OCI-LY1 (cell line): ENCODE measurements around the gene ZNF282.
"Not testable (repeated sequence)": the region's sequence is repeated elsewhere in the genome, so short reads cannot be mapped to it uniquely, and the experiment has no call there.

Experiments used
- H2AFZ ChIP-seq: fragments of 200-600 bp; sonication (generic), shearing (Covaris generic); 2 replicates; pipeline ENCODE4 v1.6.0; 2014; ENCODE audit warnings: antibody characterized with exemption, mild to moderate bottlenecking, low read length
- H3F3A ChIP-seq: fragments of 200-600 bp; sonication (generic), shearing (Covaris generic); 2 replicates; pipeline ENCODE4 v1.6.0; 2014; ENCODE audit warnings: mild to moderate bottlenecking, antibody characterized with exemption, low read length, moderate library complexity; ENCODE audit not compliant: insufficient read depth
- H3K27ac ChIP-seq: fragments of 200-600 bp; sonication (generic); 2 replicates; pipeline ENCODE4 v1.5.1; 2014; ENCODE audit warnings: low read length, mixed run types, mild to moderate bottlenecking, low read depth; ENCODE audit not compliant: poor library complexity, severe bottlenecking
- H3K27me3 ChIP-seq: fragments of 200-600 bp; sonication (generic); 2 replicates; pipeline ENCODE4 v1.6.0; 2014; ENCODE audit warnings: antibody characterized with exemption, mild to moderate bottlenecking, low read length, moderate library complexity; ENCODE audit not compliant: insufficient read depth
- H3K36me3 ChIP-seq: fragments of 200-600 bp; sonication (generic); 2 replicates; pipeline ENCODE4 v1.6.1; 2014; ENCODE audit warnings: mild to moderate bottlenecking, antibody characterized with exemption, low read length, moderate library complexity, mixed read lengths; ENCODE audit not compliant: insufficient read depth
- H3K4me1 ChIP-seq: fragments of 200-600 bp; sonication (generic); 2 replicates; pipeline ENCODE4 v1.5.1; 2014; ENCODE audit warnings: mild to moderate bottlenecking, low read length, moderate library complexity; ENCODE audit not compliant: insufficient read depth, severe bottlenecking
- H3K4me2 ChIP-seq: fragments of 200-600 bp; sonication (generic), shearing (Covaris generic); 2 replicates; pipeline ENCODE4 v1.6.1; 2014; ENCODE audit warnings: low read length
- H3K4me3 ChIP-seq: fragments of 200-600 bp; sonication (generic); 2 replicates; pipeline ENCODE4 v1.5.1; 2014; ENCODE audit warnings: low read length, low read depth, mild to moderate bottlenecking, mixed read lengths; ENCODE audit not compliant: poor library complexity, severe bottlenecking
- H3K79me2 ChIP-seq: fragments of 200-600 bp; shearing (Covaris generic); 2 replicates; pipeline ENCODE4 v1.6.1; 2016; ENCODE audit warnings: mixed run types, low read length, mixed read lengths; ENCODE audit not compliant: insufficient read depth
- H3K9ac ChIP-seq: fragments of 200-600 bp; sonication (generic), shearing (Covaris generic); 2 replicates; pipeline ENCODE4 v1.6.1; 2014; ENCODE audit warnings: mild to moderate bottlenecking, low read length, mixed read lengths
- H3K9me2 ChIP-seq: fragments of 200-600 bp; sonication (generic), shearing (Covaris generic); 2 replicates; pipeline ENCODE4 v1.6.1; 2014; ENCODE audit warnings: low read depth, mild to moderate bottlenecking, low read length, mixed read lengths
- H3K9me3 ChIP-seq: fragments of 200-600 bp; shearing (Covaris generic); 2 replicates; pipeline ENCODE4 v1.6.1; 2014; ENCODE audit warnings: low read length, mixed read lengths
- H4K20me1 ChIP-seq: fragments of 200-600 bp; sonication (generic), shearing (Covaris generic); 2 replicates; pipeline ENCODE4 v1.6.0; 2016; ENCODE audit warnings: mild to moderate bottlenecking, low read length; ENCODE audit not compliant: insufficient read depth
- EZH2 ChIP-seq: fragments of 200-600 bp; sonication (generic), shearing (Covaris generic); IDR thresholded peaks from 2 replicates; pipeline ENCODE4 v1.8.0; 2017; ENCODE audit warnings: borderline replicate concordance, mixed run types, mild to moderate bottlenecking, antibody characterized with exemption, low read length, moderate library complexity, mixed read lengths
- TF ChIP-seq, protein P1 (sequence below): fragments of 200-600 bp; sonication (generic), shearing (Covaris generic); IDR thresholded peaks from 2 replicates; pipeline ENCODE4 v1.5.1; 2017; ENCODE audit warnings: mild to moderate bottlenecking, antibody characterized with exemption, low read length, moderate library complexity, mixed read lengths

ZNF282 gene

DNA sequence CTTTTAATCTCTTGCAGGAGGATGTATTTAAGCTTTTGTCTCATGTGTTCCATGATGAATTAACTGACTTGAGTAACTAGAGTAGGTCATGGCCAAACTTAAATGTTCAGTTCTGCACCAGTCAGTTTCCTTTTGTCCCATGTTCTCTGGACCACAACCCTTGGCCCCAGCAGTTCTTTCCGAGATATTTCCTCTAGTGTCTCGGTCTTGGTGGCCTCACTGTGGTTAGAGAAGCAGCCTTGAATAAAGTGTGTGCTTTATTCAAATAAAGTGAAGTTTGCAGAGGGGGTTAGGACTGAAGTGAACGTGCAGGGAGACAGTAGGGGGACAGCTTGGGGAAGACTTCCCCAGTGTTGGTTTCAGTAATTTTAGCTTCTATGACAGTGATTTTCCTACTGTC is 53.4 kb downstream of the ZNF282 start:
- H3K36me3 ChIP-seq = peaks cover 33% of the 10 kb centered on the region
- H3K27ac ChIP-seq = peak overlapping the region; percentile 56
- no peaks in the 10 kb centered on the region for H3F3A ChIP-seq
- peaks cover 11% of the 10 kb centered on the region; the same call in 1 of the 2 replicates for H3K79me2 ChIP-seq
- TF ChIP-seq EZH2 = no peak
- TF ChIP-seq, protein P1, sequence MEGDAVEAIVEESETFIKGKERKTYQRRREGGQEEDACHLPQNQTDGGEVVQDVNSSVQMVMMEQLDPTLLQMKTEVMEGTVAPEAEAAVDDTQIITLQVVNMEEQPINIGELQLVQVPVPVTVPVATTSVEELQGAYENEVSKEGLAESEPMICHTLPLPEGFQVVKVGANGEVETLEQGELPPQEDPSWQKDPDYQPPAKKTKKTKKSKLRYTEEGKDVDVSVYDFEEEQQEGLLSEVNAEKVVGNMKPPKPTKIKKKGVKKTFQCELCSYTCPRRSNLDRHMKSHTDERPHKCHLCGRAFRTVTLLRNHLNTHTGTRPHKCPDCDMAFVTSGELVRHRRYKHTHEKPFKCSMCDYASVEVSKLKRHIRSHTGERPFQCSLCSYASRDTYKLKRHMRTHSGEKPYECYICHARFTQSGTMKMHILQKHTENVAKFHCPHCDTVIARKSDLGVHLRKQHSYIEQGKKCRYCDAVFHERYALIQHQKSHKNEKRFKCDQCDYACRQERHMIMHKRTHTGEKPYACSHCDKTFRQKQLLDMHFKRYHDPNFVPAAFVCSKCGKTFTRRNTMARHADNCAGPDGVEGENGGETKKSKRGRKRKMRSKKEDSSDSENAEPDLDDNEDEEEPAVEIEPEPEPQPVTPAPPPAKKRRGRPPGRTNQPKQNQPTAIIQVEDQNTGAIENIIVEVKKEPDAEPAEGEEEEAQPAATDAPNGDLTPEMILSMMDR = no peak
- H3K9ac ChIP-seq = no peak overlapping the region; the same call in 1 of the 2 replicates
- H3K4me2 ChIP-seq = peak overlapping the region; percentile 16; the same call in 1 of the 2 replicates
- peaks cover 18% of the 10 kb centered on the region for H3K4me1 ChIP-seq
- H3K9me2 ChIP-seq = no peaks in the 10 kb centered on the region
- H2AFZ ChIP-seq = no peak overlapping the region
- H3K4me3 ChIP-seq = no peak overlapping the region
- H3K9me3 ChIP-seq = no peaks in the 10 kb centered on the region
- H3K27me3 ChIP-seq = no peaks in the 10 kb centered on the region
- no peaks in the 10 kb centered on the region for H4K20me1 ChIP-seq

DNA sequence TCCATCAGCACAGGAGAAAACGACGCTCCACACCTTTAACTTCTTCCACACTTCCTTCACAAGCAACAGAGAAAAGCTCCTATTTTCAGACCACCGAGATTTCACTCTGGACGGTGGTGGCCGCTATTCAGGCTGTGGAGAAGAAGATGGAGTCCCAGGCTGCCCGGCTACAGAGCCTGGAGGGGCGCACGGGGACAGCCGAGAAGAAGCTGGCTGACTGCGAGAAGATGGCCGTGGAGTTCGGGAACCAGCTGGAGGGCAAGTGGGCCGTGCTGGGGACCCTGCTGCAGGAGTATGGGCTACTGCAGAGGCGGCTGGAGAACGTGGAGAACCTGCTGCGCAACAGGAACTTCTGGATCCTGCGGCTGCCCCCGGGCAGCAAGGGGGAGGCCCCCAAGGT is 54.8 kb downstream of the ZNF282 start:
- H3K4me1 ChIP-seq = peaks cover 18% of the 10 kb centered on the region

DNA sequence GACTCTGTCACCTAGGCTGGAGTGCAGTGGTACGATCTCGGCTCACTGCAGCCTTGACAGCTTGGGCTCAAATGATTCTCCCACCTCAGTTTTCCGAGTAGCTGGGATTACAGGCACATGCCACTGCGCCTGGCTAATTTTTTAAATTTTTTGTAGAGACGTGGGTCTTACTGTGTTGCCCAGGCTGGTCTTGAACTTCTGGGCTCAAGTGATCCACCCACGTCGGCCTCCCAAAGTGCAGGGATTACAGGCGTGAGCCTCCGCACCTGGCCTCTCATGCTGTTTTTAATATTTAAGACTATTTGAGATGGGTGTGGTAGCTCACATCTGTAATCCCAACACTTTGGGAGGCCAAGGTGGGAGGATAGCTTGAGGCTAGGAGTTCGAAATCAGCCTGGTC is 56.2 kb downstream of the ZNF282 start:
- H3K36me3 ChIP-seq = peaks cover 57% of the 10 kb centered on the region
- H3K9me3 ChIP-seq = not testable (repeated sequence)

More for the DNA sequence above, 54.8 kb downstream of the ZNF282 start:
- H3K4me3 ChIP-seq, H3K9me2 ChIP-seq, H3F3A ChIP-seq, H3K27me3 ChIP-seq, H3K9ac ChIP-seq, H3K9me3 ChIP-seq, H2AFZ ChIP-seq, H4K20me1 ChIP-seq, H3K4me2 ChIP-seq, H3K27ac ChIP-seq: not testable (repeated sequence)
- peaks cover 46% of the 10 kb centered on the region for H3K36me3 ChIP-seq
- peaks cover 11% of the 10 kb centered on the region; the same call in 1 of the 2 replicates for H3K79me2 ChIP-seq

DNA sequence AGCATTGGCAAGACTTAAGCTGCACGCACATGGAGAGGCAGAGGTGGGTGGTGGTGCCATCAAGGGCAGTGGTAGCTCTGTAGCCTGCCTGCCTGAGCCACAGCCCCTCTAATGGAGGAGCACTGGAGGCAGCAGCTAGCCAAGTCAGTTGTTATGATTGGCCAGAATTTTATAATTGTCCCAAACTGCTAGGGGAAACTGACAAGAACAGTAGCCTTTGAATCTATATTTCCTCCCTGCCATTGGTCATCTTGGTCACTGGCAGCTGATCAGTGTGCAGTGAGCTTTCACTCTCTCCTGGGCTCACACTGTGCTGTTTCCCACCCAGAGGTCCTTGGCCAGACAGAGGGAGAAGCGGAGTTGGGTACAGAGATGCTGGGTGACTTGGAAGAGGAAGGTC is 57.0 kb downstream of the ZNF282 start:
- TF ChIP-seq, protein P1 = no peak
- no peak for TF ChIP-seq EZH2
- peaks cover 59% of the 10 kb centered on the region for H3K36me3 ChIP-seq

More for the DNA sequence above, 56.2 kb downstream of the ZNF282 start:
- H3K9ac ChIP-seq, H4K20me1 ChIP-seq, H3F3A ChIP-seq, H3K4me2 ChIP-seq, H2AFZ ChIP-seq, H3K79me2 ChIP-seq, H3K4me3 ChIP-seq, H3K9me2 ChIP-seq, H3K27me3 ChIP-seq, H3K27ac ChIP-seq: not testable (repeated sequence)
- H3K4me1 ChIP-seq = peaks cover 18% of the 10 kb centered on the region

More for the DNA sequence above, 57.0 kb downstream of the ZNF282 start:
- Histone ChIP-seq H2AFZ (no peak overlapping the region), H3K79me2 (peaks cover 3% of the 10 kb centered on the region; the same call in 1 of the 2 replicates), H3K9me2 (no peaks in the 10 kb centered on the region), H3K4me2 (no peak overlapping the region), H3K4me3 (no peak overlapping the region), H3K9ac (no peak overlapping the region), H3K9me3 (no peaks in the 10 kb centered on the region), H3F3A (no peaks in the 10 kb centered on the region), H3K27me3 (no peaks in the 10 kb centered on the region), H4K20me1 (no peaks in the 10 kb centered on the region), H3K4me1 (peaks cover 18% of the 10 kb centered on the region), H3K27ac (no peak overlapping the region)
